Mesenteric fat pad (tissue), 1 donor: ENCODE measurements around the gene DGCR8. TPM values are rescaled to one million over a fixed set of nuclear protein-coding genes. Genes with fewer than 3 reads are reported as not detected.

Experiments
- DNase-seq: peaks from one replicate; pipeline ENCODE4 v3.0.0-alpha.2; 2020; ENCODE audit warnings: low spot score
- total RNA-seq: library from RNA; stranded (reverse); fragmentation: NEBNext Ultra II Directional; extraction: Animal tissue kit (Norgen Biotek cat#: 25700); gene quantifications from one replicate; pipeline ENCODE4 v1.2.1, GENCODE V29; 2021
- donor health status: DM: yes; HTN: yes; CAD: no.

DGCR8 gene
- total RNA-seq, 1 donor from 2014 or later = 29.7 TPM

DNA sequence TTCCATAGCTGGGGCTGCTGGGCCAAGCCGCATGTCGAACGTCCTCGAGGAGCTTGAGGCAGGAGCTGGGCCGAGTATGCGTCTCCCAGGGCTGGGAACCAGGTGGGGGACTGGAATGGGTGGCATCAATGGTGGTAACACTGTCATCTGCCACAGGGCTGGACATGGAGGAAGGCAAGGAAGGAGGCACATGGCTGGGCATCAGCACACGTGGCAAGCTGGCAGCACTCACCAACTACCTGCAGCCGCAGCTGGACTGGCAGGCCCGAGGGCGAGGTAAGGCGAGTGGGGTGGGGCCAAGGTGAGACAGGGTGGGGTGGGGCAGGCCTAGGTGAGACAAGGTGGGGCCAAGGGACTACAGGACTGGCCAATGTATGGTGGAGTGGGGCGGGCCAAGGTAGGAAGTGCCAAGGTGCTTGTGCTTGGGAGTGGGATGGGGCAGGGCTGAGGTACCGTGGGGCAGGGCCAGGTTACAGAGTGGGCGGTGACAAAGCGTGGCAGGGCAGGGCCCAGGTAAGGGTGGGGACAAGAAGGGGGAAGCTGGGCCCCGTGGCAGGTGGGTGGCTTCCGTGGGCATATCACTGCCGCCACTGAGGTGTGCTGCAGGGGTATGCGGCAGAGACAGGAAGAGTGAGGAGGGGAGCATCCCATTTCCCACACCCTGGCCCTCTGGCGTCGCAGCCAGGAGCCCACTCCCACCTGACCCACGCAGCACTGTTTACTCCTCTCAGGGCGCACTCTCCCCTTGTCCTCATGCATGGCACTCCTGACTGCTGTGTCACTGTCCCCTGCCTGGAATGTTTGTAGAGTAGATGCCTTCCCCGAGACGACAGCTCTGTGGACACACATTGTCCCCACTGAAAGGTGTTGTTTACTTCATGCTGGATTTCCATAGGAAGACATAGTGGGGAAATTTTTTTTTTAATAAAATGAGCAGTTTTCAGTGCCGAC, 27.5 kb upstream of the DGCR8 start:
- DNase-seq = no peak

DNA sequence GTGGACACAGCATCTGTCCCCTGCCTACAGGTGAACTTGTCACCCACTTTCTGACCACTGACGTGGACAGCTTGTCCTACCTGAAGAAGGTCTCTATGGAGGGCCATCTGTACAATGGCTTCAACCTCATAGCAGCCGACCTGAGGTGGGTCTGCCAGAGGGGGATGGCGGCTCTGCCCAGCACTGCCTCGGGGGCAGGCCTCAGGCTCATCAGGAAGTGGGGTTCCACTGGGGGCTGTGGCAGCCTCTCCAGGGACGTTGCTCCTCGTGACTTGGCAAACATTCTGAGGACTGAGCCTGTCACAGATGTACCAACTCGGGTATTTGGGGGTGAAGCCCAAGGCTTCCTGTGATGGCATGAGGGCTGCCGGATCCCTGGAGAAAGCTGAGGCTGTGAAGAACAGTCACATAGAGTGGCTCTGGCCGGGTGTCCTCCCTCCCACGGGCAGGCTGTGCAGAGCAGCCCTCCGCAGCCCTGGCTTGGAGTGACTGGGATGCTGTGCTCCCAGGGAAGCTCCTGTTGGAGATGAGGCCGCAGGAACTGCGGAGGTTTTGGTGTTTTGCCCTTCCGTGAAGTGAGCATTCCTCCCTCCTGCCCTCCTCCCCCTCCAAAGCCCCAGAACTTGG, 26.5 kb upstream of the DGCR8 start:
- DNase-seq = no peak

GRCh38 chr22:20054034-20054427, 26.0 kb upstream of the DGCR8 start:
- no peak for DNase-seq

GRCh38 chr22:20054485-20054884, 25.6 kb upstream of the DGCR8 start:
- no peak for DNase-seq

GRCh38 chr22:20055144-20055543, 24.9 kb upstream of the DGCR8 start:
- DNase-seq = no peak

GRCh38 chr22:20055654-20056053, 24.4 kb upstream of the DGCR8 start:
- no peak for DNase-seq

DNA sequence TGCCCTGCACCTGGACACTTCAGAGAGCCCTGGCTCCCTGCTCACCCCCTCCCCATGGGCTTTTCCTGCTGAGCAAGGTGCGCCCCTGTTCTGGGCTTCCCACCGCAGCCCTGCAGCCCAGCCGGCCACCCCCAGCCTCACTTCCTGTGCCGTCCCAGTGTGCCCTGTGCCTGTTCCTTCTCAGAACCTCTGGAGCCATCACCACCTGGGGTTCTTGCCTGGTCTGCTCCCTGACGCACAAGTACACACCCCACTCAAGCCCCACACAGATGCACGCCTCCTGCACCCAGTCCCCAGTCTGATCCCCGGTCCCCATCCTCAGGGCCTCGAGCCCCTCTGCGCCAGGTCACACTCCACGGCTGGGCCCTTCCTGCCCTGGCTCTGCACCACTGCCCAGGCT, 23.9 kb upstream of the DGCR8 start:
- no peak for DNase-seq

GRCh38 chr22:20056696-20057386, 23.2 kb upstream of the DGCR8 start:
- DNase-seq = no peak

DNA sequence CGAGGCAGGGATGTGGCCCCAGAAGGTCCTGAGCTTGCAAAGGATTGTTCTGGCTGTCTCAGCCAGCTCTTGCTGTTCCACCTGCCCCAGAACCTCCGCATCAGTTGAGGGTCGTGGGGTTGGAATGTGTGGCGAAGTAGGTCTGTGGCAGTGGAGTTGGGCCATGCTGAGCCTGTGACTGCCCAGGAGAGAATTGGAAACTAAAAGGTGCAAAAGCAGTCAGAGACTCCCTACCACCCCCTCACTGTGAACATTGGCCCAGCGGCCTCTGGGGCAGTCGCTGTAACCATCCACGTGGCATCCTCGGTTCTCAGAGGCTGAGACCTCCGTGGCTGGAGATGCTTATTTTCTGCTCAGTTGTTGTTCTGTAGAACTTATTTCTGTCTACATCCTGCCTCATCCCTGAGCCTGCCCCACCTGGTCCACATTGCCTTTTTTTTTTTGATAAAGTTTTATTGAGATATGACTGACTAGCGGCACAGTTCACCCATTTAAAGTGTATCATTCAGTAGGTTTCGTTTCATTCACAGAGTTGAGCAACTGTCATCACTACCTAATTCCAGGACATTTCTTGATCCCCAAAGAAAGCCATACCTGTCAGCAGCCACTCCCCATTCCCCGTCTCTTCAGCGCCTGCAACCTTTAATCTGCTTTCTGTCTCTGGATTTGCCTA, 22.3 kb upstream of the DGCR8 start:
- no peak for DNase-seq

DNA sequence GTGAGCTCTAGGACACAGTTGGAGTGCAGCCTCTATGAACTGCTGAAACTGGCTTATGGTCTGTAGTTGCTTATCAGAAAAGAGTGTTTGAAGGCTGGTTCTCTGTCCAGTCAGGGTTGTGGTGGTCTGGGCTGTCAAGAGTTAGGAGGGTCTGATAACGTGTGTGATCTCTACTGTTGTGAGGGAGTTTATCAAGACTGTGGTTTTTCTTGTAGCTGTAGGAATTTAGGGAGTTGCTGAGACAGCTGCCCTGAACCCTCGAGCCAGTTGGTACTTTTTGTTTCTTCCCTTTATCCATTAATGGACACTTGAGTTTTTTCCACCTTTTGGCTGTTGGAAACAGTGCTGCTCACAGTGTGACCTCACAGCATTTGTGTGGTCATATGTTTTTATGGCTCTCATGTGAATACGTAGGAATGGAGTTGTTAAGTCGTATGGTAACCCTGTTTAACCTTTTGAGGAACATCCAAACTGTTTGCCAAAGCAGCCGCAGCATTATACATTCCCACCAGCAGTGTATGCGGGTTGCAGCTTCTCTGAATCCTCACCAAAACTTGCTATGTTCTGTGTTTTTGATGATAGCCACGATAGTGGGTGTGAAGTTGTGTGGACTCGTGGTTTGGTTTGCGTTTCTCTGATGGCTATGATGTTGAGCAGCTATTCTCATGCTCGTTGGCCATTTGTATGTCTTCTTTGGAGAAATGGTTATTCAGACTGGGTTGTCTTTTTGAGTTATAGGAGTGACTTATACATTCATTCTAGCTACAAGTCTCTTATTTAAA, 20.9 kb upstream of the DGCR8 start:
- DNase-seq = no peak

DNA sequence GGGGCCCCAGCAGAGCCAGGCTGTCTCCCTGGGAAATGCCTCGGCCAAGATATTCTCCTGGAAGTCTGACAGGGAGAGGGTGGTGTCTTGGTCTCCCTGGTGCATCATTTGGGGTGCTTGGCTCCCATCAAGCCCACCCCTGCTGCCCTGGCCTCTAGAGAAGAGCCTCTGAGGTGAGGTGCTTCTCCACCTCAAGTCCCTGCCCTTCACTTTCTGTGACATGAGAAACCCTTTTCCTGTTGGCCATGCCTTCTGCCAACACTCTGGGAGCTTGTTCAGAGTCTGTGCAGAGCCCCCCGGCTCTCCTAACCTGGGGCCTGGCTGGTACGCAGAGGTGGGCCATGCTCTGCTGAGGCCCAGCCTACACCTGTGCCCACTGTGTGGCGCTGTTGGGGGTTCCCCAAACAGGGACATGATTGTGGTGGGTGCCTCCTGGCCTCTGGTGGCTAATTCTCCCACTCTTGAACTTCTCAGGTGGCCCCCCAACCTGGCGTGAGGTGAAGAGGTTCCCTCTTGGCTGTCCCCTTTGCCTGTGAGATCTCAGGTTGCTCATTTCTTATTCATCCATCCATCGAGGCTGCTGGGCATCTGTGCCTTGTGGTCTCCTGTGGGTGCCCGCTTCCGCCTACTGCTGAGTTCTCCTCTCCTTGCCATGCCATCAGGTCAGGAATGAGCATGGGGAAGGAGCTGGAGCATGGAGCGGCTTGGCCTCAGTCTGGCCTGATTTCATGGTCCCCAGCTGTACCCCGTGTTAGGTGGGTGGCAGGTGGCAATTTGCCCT, 19.2 kb upstream of the DGCR8 start:
- no peak for DNase-seq

DNA sequence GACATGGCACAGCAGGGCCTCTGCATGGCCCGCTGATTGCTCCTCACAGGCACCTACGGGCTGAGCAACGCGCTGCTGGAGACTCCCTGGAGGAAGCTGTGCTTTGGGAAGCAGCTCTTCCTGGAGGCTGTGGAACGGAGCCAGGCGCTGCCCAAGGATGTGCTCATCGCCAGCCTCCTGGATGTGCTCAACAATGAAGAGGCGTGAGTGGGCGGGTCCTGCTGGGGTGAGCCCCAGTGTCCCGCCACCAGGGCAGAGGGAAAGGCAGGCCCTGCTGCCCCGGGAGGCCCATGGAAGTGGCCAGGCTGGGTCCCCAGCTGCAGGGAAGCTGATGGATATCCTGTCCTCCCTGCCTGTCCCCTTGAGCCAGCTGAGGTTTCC, 18.6 kb upstream of the DGCR8 start:
- DNase-seq = no peak

- no peak for DNase-seq
Measured at GRCh38 chr22:20062043-20062765, 17.8 kb upstream of the DGCR8 start.

DNA sequence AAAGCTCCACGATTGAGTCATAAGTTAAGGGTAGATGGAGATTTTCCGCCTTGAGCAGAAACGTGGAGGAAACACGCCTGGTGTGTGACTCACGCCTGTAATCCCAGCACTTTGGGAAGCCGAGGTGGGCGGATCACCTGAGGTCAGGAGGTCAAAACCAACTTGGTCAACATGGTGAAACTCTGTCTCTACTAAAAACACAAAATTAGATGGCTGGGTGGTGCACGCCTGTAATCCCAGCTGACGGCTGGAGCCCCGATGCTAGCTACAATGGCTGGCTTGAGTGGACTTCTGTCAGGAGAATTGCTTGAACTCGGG, 17.3 kb upstream of the DGCR8 start:
- no peak for DNase-seq

- no peak for DNase-seq
Measured at GRCh38 chr22:20063271-20064139, 16.5 kb upstream of the DGCR8 start.

- no peak for DNase-seq
Measured at GRCh38 chr22:20064140-20064480, 15.9 kb upstream of the DGCR8 start.

DNA sequence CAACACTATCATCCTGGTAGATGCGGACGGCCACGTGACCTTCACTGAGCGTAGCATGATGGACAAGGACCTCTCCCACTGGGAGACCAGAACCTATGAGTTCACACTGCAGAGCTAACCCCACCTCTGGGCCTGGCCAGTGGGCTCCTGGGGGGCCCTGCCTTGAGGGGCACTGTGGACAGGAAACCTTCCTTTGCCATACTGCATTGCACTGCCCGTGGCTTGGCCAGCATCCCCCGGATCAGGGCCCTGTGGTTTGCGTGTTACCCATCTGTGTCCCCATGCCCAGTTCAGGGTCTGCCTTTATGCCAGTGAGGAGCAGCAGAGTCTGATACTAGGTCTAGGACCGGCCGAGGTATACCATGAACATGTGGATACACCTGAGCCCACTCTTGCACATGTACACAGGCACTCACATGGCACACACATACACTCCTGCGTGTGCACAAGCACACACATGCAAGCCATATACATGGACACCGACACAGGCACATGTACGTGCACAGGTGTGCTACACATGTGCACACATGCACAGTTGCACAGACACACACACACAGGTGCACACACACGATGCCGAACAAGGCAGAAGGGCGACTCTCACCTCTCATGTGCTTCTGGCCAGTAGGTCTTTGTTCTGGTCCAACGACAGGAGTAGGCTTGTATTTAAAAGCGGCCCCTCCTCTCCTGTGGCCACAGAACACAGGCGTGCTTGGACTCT, 15.3 kb upstream of the DGCR8 start:
- no peak for DNase-seq
